Cardiac atrium fibroblast (primary cell): Measurements from ENCODE around the gene CREM. TPM values are rescaled to one million over a fixed set of nuclear protein-coding genes. Genes with fewer than 3 reads are reported as not detected.

Source experiments
- total RNA-seq: library from RNA; depleted of rRNA; stranded (reverse); fragments of >200 nt; gene quantifications from 2 replicates; pipeline ENCODE4 v1.2.3, GENCODE V29; 2015

CREM gene
- 11.0 and 19.1 TPM in 2 replicates for total RNA-seq

DNA sequence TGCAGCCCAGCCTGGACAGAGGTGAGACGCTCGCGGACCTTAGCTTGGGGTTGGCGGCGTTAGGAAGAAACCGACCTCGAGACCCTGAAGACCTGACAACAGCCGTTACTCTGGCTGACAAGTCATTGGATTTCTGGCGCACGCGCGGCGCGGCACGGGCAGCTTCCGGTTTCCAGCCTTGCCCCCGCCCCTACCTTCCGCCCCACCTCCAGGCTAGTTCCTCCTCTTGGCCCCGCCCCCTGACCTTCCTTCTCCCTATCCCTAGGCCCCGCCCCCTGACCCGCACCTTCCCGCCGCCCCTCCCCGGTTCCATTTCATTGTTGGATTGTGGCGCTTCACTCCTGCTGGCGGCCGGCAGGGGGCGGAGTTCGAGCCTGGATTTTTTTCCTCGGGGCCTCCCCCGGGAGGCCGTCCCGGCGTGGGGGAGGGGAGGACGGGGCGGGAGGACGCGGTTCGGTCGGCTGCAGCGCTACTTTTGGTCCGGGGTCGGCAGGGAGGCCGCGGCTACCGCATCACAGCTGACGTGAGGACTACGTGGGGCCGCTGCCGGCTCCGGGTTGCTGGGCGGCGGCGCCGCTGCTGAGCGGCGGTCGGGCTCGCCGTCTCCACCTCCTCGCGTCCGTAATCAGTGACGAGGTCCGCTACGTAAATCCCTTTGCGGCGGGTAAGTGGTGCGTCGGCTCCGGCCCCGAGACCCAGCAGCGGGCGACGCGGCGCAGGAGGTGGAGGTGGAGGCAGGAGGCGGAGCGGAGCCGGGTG, at the start of gene CREM:
CREM (plus strand) TSS at position 317 of the 759 bp plus-strand sequence. CDS start 10,990 bp downstream, outside the sequence.

GRCh38 chr10:35090162-35090954, 36.3 kb upstream of the CREM start, which contains the start of gene CUL2:
Gene CUL2 (minus strand): TSS chr10:35090341. CDS start chr10:35071317, 19,024 bp downstream.

Other genes with a start within 250 kb of the CREM start
- 15.5 and 21.5 TPM in 2 replicates for gene CUL2, start 36.5 kb upstream of the CREM start, total RNA-seq
- 37.9 and 38.6 TPM in 2 replicates for gene CCNY, start 209.7 kb downstream of the CREM start, total RNA-seq